HG02623 (cell line): ENCODE results near the gene CACNA1C.

ENCODE experiments used
- ATAC-seq: cut with Tn5 transposase; IDR thresholded peaks from one replicate; pipeline ENCODE4 v1.9.1; 2021; ENCODE audit warnings: moderate library complexity; ENCODE audit not compliant: unreplicated experiment

Gene CACNA1C

DNA sequence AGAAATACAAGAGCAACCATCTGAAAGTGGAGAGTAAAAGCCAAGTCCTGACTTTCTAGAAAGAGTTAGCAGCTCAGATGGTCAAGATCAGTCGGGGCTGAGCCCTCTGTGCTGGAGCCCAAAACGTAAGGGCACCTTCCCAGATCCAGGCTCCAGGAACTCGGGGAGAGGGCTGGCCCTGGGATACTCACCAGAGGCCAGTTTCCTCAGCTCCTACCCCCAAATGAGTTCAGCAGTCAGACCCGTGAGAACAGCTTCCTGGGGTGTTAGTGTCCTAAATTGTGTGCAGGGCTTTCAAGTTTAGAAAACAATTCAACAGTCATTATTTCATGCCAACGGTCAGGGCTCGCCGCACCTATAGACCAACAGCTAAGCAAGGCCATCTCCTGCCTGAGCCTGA, 594.4 kb downstream of the CACNA1C start:
- ATAC-seq: no peak

DNA sequence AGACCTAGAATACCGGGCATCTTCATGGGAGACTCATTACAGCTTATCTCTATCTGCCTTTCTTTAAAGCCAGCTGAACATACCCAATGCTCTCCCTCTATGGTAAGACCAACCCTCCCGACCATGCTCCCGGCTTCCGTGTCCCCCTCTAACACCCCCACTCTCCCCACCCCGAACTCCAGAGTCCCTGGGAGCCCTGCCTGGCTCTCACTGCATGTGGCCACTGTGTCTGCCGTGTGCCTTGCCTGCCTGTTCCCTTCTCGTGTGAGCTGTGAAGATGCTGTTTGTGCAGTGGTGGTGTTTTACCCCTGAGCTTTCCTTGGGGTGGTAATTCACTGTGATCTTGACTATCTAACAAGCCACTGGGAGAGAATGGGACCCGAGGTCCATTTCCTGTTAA, 595.6 kb downstream of the CACNA1C start:
- no peak for ATAC-seq

DNA sequence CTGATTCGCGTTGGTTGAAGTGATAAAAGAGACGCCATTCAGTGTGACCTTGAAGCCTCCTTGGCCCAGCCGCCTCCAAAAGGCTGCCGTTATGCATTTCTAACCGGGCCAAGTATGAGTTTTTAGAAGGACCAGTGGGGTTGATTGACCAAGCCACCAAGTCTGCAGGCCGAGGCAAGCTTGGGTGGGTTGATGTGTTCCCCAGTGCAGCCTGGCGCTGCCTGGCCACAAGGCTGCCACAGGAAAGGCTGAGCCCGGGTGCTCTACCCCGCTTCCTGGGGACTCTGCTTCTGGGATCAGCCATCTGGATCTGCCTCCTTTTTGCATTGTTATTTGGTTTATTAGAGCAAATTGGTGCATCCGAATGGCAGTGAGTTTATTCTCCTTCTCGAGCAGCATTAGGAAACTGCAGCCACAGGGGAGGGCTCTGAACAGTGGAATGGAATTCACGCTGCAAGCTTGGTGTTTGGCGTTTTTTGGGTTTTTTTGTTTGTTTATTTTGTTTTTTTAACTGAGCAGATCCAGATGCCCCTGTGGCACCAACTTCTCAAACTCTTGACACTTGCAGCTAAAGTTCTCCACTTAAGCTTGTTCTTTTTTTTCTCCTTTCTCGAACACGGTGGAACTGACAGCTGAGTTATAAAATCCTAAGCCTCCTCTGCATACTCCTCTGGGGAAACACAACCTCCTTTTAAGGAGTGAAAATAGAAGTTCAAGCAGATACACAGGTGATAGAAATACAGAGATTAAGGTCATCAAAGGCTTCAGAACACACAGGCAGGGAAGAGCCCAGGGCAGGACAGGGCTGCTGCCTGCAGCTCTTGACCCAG, 596.6 kb downstream of the CACNA1C start:
- no peak for ATAC-seq

DNA sequence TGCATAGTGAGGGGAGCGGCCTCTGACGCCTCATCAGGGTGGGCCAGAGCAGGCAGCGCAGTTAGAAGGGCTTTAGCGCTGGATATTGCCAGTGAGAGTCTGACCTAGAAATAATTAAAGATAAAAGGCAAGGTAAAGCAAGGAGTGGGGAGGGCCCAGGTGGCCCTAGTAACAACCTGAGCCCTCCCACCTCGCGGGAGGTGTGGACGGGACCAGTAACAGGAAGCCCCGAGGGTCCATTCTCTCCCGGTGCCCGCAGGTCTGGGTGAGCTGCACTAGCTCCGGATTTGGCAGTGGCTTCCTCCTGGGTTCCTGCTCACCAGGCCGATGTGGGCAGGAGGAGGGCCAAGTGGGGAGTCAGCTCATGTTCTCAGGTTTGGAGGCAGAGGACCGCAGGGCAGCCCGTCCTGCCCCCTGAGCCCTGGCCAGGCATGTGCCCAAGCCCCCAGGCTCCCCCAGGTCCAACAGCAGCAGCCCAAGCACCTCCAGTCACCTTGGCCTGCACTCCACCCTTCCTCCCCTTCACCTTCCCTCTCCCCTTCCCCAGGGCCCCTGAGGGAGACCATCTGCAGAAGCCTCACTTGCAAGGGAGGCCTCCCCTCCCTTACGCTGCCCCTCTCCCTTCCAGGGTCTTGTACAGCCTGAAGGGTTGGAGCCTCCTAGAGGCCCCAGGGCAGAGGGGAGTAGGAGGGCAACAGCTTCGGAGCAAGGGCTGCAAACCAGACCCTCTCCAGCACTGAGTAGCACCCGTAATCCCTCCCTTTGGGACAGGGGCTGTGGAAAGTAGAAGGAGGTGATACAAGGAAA, 597.7 kb downstream of the CACNA1C start:
- no peak for ATAC-seq

DNA sequence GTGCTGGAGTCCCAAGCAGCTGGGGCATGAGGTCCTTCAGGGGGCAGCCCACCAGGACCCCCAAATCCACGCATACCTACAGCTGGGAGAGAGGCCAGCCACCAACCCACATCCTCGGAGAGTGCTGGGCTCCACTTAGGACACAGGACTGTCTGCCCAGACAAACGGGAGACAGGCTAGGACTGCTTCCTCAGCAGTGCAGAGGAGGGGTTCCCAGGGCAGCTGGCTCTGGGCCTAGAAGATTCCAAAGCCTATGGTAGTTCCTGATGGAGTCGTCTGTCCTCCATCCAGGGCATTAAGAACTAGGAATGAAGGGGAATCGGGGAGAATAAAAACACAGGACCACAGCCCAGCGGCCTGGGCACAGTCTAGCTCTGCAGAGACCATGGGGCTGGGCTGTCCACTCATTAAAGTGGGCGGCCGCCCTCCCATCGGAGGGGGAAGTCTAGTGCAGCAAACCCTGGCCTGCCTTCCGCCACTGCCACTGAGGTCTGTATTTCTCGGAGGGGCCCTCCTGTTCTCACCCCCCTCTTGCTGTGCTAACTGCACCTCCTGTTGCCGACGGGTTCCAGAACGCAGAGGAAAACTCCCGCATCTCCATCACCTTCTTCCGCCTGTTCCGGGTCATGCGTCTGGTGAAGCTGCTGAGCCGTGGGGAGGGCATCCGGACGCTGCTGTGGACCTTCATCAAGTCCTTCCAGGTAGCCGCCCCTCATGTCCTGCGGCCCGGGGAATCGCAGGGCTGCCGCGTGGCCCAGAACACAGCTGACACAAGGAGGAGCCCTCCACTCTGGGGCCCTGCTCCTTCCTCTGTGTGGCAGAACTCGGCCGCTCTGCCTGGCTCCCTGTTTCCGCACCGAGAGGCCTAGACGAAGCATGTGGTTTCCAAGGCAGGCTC, 598.5 kb downstream of the CACNA1C start:
- ATAC-seq: no peak

DNA sequence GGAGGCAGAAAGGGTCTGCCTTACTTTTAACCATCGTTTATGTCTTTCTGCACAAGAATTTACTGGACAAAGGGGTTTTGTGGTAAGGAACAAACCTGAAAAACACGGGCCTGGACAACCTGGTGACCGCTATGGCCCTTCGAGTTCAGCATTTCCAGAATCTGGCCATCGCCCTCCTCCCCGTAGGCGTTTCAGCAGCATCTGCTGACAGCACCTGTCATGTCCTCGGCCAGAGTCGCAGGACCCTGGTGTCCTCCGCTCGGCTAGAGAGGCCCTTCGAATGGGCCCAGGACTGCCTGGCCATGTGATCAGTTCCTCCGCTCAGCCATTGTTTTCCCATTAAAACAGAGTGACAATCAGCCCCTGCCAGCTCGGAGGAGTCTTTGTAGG, 599.2 kb downstream of the CACNA1C start:
- ATAC-seq: no peak

DNA sequence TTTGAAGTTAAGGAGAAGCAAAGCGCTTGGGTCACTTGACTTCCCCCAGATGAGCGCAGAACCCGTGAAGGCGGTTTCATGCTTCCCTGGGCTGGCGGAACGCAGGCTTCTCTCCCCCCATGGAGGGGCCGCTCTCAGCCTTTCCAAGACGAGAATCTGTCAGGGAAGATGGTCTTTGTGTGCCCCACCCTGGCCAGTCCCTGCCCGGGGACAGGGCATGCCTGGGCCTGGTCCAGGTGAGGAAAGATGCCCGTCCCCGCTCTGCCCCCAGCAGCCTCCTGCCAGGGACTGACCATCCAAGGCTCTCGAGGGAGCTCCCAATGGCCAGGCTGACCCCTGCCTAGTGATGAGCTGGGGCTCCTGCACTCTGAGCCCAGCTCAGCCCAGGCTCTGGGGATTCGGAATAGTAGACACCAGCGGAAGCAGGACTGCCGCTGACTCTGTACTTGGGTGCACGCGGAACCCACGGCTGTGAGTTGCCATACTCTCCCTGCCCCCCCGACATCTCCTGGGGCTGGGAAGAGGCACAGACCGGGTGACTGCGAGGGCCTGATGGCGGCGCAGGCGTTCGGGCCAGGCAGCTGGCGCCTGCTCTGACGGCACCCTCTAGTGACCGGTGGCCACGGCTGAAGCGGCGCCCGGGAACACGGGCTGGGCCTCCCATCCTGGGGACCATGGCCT, 599.8 kb downstream of the CACNA1C start:
- no peak for ATAC-seq

DNA sequence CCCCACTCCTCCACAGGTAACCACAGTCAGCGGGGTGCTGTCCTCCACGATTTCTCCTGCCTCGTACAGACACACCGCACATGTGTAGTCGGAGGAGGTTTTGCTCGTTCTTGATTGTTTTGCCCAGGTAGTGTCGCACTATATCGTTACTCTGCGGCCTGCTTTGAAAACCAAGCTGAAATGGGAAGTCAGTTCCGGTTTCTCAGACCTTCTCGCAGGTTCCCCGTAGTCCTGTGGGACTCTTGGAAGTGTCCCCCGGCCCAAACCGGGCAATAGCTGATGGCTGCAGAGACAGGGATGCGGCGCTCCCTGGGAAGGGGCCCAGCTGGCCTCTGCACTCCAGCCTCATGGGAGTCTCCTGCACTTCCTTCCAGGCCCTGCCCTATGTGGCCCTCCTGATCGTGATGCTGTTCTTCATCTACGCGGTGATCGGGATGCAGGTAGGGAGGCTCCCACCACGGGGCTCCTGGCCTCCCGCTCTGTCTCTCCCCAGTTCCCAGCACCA, 600.7 kb downstream of the CACNA1C start:
- no peak for ATAC-seq

DNA sequence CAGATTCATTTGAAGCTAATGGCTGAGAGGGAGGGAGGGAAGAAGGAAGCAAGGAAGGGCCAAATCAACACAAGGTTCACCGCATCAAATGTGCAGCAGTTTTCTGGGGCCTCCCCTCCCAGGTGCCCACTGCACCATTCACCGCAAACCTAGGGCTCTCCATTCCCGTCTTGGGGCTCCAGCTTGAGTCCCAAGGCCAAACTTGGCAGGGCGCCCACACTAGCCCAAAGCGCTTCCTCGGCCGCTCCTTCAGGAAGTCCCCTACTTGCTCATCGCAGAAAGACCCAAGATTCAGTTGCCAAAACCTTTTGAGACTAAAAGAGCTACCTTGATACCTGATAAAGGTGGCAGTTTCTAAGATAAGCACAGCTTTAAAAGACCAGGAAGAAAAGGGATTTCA, 601.5 kb downstream of the CACNA1C start:
- no peak for ATAC-seq

DNA sequence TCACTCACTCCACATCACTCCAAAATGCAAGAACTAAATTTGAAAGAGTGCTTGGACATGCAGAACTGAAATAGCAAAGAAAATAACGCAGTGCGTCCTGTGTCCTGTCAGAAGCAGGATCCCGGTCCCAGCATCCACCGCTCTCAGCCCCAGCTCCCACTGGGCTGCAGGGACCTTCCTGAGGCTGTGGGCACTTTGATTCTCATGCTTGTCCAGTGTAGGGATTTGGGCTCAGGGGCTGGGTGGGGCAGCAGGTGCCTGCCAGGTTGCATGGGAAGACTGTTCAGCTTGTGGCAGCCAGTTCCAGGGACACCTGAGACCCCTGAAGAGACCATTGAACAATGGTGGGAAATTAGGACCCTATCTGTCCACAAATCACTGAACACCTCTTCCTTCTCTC, 602.0 kb downstream of the CACNA1C start:
- no peak for ATAC-seq

DNA sequence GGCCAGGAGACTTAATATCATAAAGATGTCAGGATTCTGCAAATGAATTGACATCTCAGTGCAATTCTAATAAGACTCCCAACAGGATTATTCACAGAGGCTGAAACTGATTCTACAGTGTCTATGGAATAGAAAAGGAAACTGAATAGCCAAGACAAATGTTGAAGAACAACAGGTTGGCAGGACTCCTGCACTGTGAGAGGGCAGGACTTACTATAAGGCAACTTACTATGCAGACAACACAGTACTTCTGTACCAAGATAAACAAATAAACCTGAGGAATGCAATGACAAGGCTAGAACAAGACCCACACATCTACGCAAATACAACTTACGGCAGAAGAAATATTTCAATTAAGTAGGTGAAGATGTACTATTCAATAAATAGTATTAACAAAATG, 609.7 kb downstream of the CACNA1C start:
- no peak for ATAC-seq

DNA sequence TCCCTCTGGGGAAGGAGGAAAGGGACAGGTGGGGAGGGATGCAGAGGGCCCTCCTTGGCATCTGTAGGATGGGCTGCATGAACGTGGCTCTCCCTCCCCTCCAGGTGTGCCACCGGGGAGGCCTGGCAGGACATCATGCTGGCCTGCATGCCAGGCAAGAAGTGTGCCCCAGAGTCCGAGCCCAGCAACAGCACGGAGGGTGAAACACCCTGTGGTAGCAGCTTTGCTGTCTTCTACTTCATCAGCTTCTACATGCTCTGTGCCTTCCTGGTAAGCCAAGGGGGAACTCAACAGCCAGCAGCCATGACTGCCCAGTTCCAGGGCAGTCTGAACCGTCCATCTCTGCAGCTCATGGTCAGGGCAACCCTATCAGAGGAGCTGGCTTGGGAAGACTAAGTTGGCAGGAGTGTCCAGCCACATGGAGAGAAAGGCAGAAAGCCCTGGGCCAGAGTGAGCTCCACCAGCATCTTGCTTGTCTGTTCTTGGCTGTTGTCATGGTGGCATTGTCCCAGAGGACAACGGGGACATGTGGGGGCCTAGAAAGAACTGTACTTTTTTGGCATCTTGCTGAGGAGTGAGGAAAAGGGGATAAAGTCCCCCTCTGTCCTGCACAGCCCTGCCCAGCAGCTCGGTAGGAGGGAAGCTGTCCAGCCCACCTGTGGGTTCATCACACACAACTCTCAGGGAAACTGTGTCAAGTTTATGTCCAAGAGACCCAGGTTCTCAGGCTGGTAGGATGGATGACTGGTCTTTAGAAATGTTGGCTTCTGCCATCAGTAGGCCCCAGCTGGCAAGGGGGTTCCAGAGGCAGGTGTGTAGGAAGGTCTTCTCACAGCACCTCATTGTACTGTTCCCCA, 612.2 kb downstream of the CACNA1C start:
- no peak for ATAC-seq

DNA sequence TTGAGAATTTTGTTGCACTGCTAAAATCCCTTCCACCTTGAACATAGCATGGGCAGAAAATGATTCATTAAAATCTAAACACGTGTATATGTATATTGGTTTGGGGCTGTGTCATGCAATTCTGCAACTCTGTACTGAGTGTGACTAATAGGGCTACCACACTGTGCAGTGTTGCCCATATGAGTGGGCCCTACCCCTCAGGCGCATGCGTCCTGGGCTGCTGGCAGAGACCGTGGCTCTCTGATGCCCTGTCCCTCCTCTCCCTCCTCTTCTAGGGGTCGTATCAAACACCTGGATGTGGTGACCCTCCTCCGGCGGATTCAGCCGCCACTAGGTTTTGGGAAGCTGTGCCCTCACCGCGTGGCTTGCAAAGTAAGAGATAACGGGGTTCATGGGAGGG, 613.6 kb downstream of the CACNA1C start:
- no peak for ATAC-seq

DNA sequence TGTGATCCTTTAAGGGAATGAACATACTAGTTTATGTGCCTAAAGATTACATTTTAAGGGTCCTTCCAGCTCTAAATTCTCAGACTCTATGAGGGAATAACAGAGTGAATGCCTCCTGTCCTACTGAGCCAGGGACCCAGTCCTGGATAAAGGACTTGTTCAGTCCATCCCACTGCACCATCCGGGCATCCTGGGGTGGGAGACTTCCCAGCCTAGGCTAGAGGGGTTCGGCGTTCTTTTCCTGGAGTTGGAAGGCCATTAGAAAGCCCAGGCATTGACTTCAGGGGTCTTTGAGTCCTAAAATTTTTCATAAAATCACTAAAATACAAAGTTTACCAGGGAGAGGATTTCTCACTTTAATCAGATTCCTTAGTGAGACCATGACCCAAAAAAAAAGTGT, 614.1 kb downstream of the CACNA1C start:
- ATAC-seq: no peak

DNA sequence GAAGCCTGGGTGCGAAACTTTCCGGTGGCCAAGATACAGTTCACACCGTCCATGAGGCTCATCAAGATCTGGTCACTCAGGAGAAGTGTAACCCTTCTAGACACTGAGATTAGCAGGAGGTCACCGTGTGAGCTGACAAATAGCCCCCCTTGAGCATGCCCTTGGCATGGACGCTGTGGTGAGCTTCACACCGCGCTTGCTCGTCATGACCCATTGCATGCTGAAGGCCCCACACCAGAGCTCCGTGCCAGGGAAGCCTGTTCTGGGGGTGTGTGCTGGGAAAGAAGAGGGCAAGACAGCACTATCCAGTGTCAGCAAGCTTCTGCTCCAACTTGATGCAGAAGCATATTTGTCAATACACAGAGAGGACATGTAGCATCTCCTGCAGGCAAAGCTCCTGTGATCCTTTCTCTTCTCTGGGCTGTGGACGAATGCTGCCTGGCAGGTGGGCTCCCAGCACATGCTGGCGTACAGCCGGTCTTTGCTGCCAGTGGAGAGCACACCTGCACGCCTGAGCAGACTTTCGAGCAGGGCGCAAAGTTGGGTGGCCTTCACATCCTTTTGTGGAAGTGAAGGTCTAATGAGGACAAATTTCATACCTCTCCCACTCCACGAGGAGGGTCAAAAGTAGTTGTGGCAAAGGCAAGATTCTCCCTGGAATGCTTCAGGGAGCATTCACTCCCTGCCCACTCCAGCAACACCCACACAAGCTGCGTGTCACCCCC, 615.1 kb downstream of the CACNA1C start:
- ATAC-seq: no peak

DNA sequence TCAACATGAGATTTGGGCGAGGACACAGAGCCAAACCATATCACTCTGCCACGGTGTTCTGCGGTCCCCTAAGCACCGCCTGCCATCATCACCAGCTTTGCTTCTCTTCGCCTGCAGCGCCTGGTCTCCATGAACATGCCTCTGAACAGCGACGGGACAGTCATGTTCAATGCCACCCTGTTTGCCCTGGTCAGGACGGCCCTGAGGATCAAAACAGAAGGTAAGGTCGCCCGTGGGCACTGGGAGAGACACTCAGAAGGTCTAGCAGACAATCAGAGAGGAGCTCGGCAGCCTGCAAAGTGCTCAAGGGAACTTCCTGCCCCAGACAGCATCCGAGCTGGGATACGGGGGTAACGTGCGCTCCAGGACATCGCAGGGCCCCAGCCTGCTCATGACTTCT, 616.0 kb downstream of the CACNA1C start:
- no peak for ATAC-seq

DNA sequence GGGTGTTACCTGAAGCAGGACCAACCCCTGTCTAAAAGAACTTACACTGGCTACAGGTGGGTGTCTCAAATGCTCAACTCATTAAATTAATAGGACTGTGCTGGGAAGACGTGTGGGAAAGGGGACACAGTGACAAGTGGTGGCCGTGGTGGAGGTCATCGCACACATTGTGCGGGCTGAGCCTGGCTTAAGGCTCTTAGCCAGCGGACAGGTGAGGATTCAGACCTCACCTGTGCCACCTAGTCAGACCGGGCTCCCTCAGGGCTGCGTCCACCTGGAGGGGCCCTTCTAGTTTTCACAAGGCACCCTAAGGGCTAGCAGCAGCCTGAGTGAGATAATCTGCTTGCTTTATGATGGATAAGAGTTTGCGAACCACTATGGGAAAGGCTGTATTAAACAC, 616.8 kb downstream of the CACNA1C start:
- ATAC-seq: no peak

DNA sequence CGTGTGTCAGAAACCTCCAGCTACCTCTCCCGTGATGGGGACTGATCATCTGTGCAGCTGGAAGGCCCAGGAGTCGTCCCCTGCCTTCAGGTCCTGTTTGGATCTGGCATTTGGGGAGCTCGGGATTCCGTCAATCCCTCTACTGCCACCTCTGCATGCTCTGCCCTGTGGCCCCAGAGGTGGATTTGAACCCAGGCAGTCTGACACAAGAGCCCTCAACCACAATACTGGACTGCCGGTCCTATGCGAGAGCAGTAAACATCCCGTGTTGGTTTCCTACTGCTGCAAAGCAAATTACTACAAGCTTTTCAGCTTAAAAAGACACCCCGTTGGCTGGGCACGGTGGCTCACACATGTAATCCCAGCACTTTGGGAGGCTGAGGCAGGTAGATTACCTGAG, 620.1 kb downstream of the CACNA1C start:
- ATAC-seq: no peak
